GM12878 (cell line): ENCODE data around the gene GOT2. TPM values are rescaled to one million over a fixed set of nuclear protein-coding genes. Genes with fewer than 3 reads are reported as not detected.

Experiments used
- ATAC-seq: fragments of 200-7000 bp; cut with Tn5 transposase; 3 replicates; pipeline ENCODE4 v1.9.1; 2020; ENCODE audit warnings: mild to moderate bottlenecking, moderate library complexity
- BruUV-seq: library from RNA; stranded (reverse); fragments of 400-500 nt; replicated peaks from 2 replicates; lab custom pipeline; 2021; lab: Mats Ljungman, UMichigan
- CTCF ChIA-PET: fragments of 300-600 bp; sonication (Branson Sonifier 250); formaldehyde crosslinking; extraction: SDS; loops from one replicate; lab custom pipeline; 2021; ENCODE audit warnings: inconsistent platforms; lab: Yijun Ruan, JAX
- POLR2A ChIA-PET: fragments of 350-600 bp; formaldehyde crosslinking; extraction: SDS; loops from one replicate; lab custom pipeline; 2021; ENCODE audit warnings: inconsistent platforms; lab: Charles Lee
- RAD21 ChIA-PET: fragments of 300-600 bp; sonication (Branson Sonifier 250); formaldehyde crosslinking; loops from one replicate; lab custom pipeline; 2023; ENCODE audit warnings: antibody characterized with exemption; ENCODE audit not compliant: unreplicated experiment; lab: Charles Lee
- SMC1A ChIA-PET: fragments of 300-600 bp; sonication (Branson Sonifier 250); formaldehyde crosslinking; loops from one replicate; lab custom pipeline; 2023; ENCODE audit not compliant: unreplicated experiment, uncharacterized antibody; lab: Charles Lee
- DNase-seq: peaks from one replicate; pipeline ENCODE4 v3.0.0-alpha.2; 2011; ENCODE audit warnings: low read depth, low spot score
- FAIRE-seq: peaks from 3 replicates; lab custom pipeline; 2011; peaks lifted over from hg19 to GRCh38; lab: Jason Lieb, UNC
- H2AFZ ChIP-seq: 2 replicates; pipeline ENCODE4 v1.6.0; 2011; ENCODE audit warnings: low read depth, low read length, control low read depth; ENCODE audit not compliant: control insufficient read depth
- H3K27ac ChIP-seq: 2 replicates; pipeline ENCODE4 v1.5.1; 2011; ENCODE audit warnings: control low read depth; ENCODE audit not compliant: control insufficient read depth, insufficient read depth
- H3K27me3 ChIP-seq, 2 experiments: replicated peaks in 1 of 2; 2 replicates each; pipeline versions ENCODE4 v1.6.0 to v1.6.1; 2011; ENCODE audit warnings: low read length in 1 of 2; ENCODE audit not compliant: control insufficient read depth in 2 of 2, insufficient read depth in 2 of 2
- H3K36me3 ChIP-seq, 2 experiments: 2 replicates each; pipeline ENCODE4 v1.5.1; 2011; ENCODE audit warnings: low read length in 1 of 2; ENCODE audit not compliant: control insufficient read depth in 2 of 2, insufficient read depth in 2 of 2
- H3K4me1 ChIP-seq: 2 replicates; pipeline ENCODE4 v1.6.1; 2011; ENCODE audit warnings: mild to moderate bottlenecking, low read length, moderate library complexity, mixed read lengths; ENCODE audit not compliant: control insufficient read depth, insufficient read depth
- H3K4me2 ChIP-seq: 2 replicates; pipeline ENCODE4 v1.6.0; 2011; ENCODE audit warnings: control low read depth; ENCODE audit not compliant: control insufficient read depth, insufficient read depth
- H3K4me3 ChIP-seq: fragments of 200-600 bp; sonication (generic); 2 replicates; pipeline ENCODE4 v1.5.1; 2016
- H3K79me2 ChIP-seq: 2 replicates; pipeline ENCODE4 v1.6.0; 2011; ENCODE audit warnings: low read length; ENCODE audit not compliant: control insufficient read depth, insufficient read depth
- H3K9ac ChIP-seq: 2 replicates; pipeline ENCODE4 v1.8.0; 2011; ENCODE audit warnings: low read length, control low read depth, mixed read lengths; ENCODE audit not compliant: control insufficient read depth, insufficient read depth
- H3K9me3 ChIP-seq: replicated peaks from 3 replicates; pipeline ENCODE4 v1.5.1; 2011; ENCODE audit warnings: mild to moderate bottlenecking, low read length; ENCODE audit not compliant: control insufficient read depth, insufficient read depth
- H4K20me1 ChIP-seq: 2 replicates; pipeline ENCODE4 v1.6.0; 2011; ENCODE audit not compliant: control insufficient read depth, insufficient read depth
- BHLHE40 ChIP-seq, 2 experiments: fragments of 450-650 bp in 1 of 2; IDR thresholded peaks; 2 replicates each; pipeline ENCODE4 v1.6.1; 2011 to 2017; ENCODE audit warnings: low read depth in 2 of 2, borderline replicate concordance in 1 of 2, improper control_type of control experiment in 1 of 2, low read length in 1 of 2, mild to moderate bottlenecking in 1 of 2
- GABPA ChIP-seq: IDR thresholded peaks from 2 replicates; pipeline ENCODE4 v1.6.1; 2014; ENCODE audit warnings: antibody characterized with exemption, low read depth, mild to moderate bottlenecking, inconsistent platforms
- LARP7 ChIP-seq: fragments of 450-650 bp; IDR thresholded peaks from 2 replicates; pipeline ENCODE4 v1.6.1; 2017; ENCODE audit warnings: mild to moderate bottlenecking
- MEF2A ChIP-seq: IDR thresholded peaks from 2 replicates; pipeline ENCODE4 v1.6.1; 2011; ENCODE audit warnings: low read depth, mild to moderate bottlenecking, low read length, moderate library complexity; ENCODE audit not compliant: insufficient read depth
- RELA ChIP-seq: fragments of 450-650 bp; IDR thresholded peaks from 2 replicates; pipeline ENCODE4 v1.8.0; 2014; ENCODE audit warnings: borderline replicate concordance; ENCODE audit not compliant: partially characterized antibody
- SRF ChIP-seq, 2 experiments: IDR thresholded peaks; 2 replicates each; pipeline ENCODE4 v1.6.1; 2011; ENCODE audit warnings: low read depth in 2 of 2, low read length in 2 of 2, mild to moderate bottlenecking in 1 of 2, moderate library complexity in 1 of 2
- WGBS: methylation state at CpG from one replicate; pipeline ENCODE4 v1.1.6; 2016; ENCODE audit warnings: low lambda C conversion rate; ENCODE audit not compliant: insufficient replicate concordance, insufficient coverage; ENCODE audit errors: missing lambda C conversion rate; 5-methylcytosine and 5-hydroxymethylcytosine counted together
- in situ Hi-C: fragments of 300-500 bp; cut with MboI; formaldehyde crosslinking; loops from 9 replicates; pipeline ENCODE4 v1.14.3; 2018; ENCODE audit warnings: mixed read lengths
- intact Hi-C: fragments of 100-400 bp; cut with micrococcal nuclease; formaldehyde crosslinking; loops from one replicate; pipeline ENCODE4 v1.14.2; 2022; ENCODE audit not compliant: unreplicated experiment
- polyA plus RNA-seq, 11 experiments: library from polyadenylated mRNA; depleted of rRNA in 4 of 11; unstranded in 6 of 11; stranded (reverse) in 5 of 11; fragments of >200 nt; fragmentation: Nextera tagmentation in 4 of 11; fragmentation: Illumina TruSeq in 1 of 11; extraction: Ambion mirVana in 4 of 11; extraction: Trizol in 1 of 11; gene quantifications; 1 replicate in 1 of 11; 2 replicates in 10 of 11; pipeline versions ENCODE4 v1.2.1 to v1.2.3, GENCODE V29; 2011 to 2016; ENCODE audit warnings: inconsistent platforms in 2 of 11, missing spikeins in 2 of 11, low read depth in 1 of 11
- total RNA-seq, 4 experiments: library from RNA; depleted of rRNA in 3 of 4; stranded (reverse); fragments of >200 nt in 3 of 4; fragmentation: Illumina TruSeq in 1 of 4; extraction: Trizol in 1 of 4; gene quantifications; 2 replicates each; pipeline versions ENCODE4 v1.2.1 to v1.2.3, GENCODE V29; 2013 to 2021
- TF ChIP-seq, protein P1 (sequence below): IDR thresholded peaks from 2 replicates; pipeline ENCODE4 v1.6.1; 2012; ENCODE audit warnings: low read depth, low read length, improper control_type of control experiment

GOT2 gene
- total and polyA plus RNA-seq, 10 of the 15 experiments (the other 5 are each of a cell fraction or from before 2014, with no cell fraction given): 41.7 to 235 (median 83.7) TPM

- H4K20me1 ChIP-seq: no peaks in the 10 kb centered on the region
- peaks cover 11 to 22% of the 10 kb centered on the region in 2 experiments for H3K36me3 ChIP-seq
- in situ Hi-C loops (no loop called here), intact Hi-C loops (no loop called here)
- no peaks in the 10 kb centered on the region for H3K4me1 ChIP-seq
- H3K79me2 ChIP-seq: no peaks in the 10 kb centered on the region
- no peak overlapping the region for H3K4me3 ChIP-seq
- H3K27ac ChIP-seq: no peak overlapping the region
- H3K27me3 ChIP-seq: no peaks in the 10 kb centered on the region
- RAD21 ChIA-PET: no interaction called here
- SMC1A ChIA-PET: no interaction called here
- TSS peak; percentile 30 for BruUV-seq
- CTCF ChIA-PET: interaction anchor here (0.6 to 1.0 kb wide), 3 partner anchors 11 to 240 kb away, joined by 3 to 5 read pairs (median 3); no protein-coding TSS in a partner anchor
- DNase-seq: no peak
- no peak overlapping the region for H2AFZ ChIP-seq
- POLR2A ChIA-PET: no interaction called here
- no peak for ATAC-seq
- 92% methylated on average over 13 of the region's 13 CpGs for WGBS
- H3K4me2 ChIP-seq: no peak overlapping the region
- TF ChIP-seq MEF2A (no peak), RELA (no peak), SRF (IDR thresholded peaks at IDR 0.05; ENCODE audit: low read depth in 2 of 2, low read length in 2 of 2) (no peak), LARP7 (no peak), GABPA (no peak), BHLHE40 (IDR thresholded peaks at IDR 0.05; ENCODE audit: borderline replicate concordance in 1 of 2, low read depth in 2 of 2, low read length in 1 of 2) (no peak)
- TF ChIP-seq, protein P1, sequence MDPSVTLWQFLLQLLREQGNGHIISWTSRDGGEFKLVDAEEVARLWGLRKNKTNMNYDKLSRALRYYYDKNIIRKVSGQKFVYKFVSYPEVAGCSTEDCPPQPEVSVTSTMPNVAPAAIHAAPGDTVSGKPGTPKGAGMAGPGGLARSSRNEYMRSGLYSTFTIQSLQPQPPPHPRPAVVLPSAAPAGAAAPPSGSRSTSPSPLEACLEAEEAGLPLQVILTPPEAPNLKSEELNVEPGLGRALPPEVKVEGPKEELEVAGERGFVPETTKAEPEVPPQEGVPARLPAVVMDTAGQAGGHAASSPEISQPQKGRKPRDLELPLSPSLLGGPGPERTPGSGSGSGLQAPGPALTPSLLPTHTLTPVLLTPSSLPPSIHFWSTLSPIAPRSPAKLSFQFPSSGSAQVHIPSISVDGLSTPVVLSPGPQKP: no peak
- H3K9me3 ChIP-seq: no peaks in the 10 kb centered on the region
- no peak for FAIRE-seq
- H3K9ac ChIP-seq: no peak overlapping the region
Measured at GRCh38 chr16:58717994-58718393, 16.1 kb downstream of the GOT2 start.
